Measurements from ENCODE around the gene OFD1. TPM values are rescaled to one million over a fixed set of nuclear protein-coding genes. Genes with fewer than 3 reads are reported as not detected.

OFD1 gene
- total and polyA plus RNA-seq, 2 of the 8 experiments (the other 6 are each of a cell fraction or from before 2014, with no cell fraction given): 8.0 to 23.4 TPM

GRCh38 chrX:13808865-13809264 is 74.3 kb downstream of the OFD1 start:
- no peak for DNase-seq (ENCODE audit: low read depth in 1 of 2, low spot score in 2 of 2)
- H3K4me2 ChIP-seq (ENCODE audit: insufficient read depth in 1 of 2, low read depth in 2 of 2, low read length in 2 of 2): no peak overlapping the region
- H3K27me3 ChIP-seq (replicated peaks in 1 of 4; ENCODE audit: control insufficient read depth in 3 of 4, extremely low read depth in 1 of 4, insufficient read depth in 3 of 4, low read length in 3 of 4): no peaks in the 10 kb centered on the region
- H3K23me2 ChIP-seq (ENCODE audit: low read depth, low read length): no peaks in the 10 kb centered on the region
- no peaks in the 10 kb centered on the region for H3K9me3 ChIP-seq (ENCODE audit: insufficient read depth in 2 of 2, low read depth in 1 of 2, low read length in 1 of 2)
- no peaks in the 10 kb centered on the region; the same call in 1 of the 2 replicates for H3K79me1 ChIP-seq (ENCODE audit: low read depth, low read length)
- no peak overlapping the region for H2AFZ ChIP-seq (ENCODE audit: low read length)
- no peak overlapping the region for H2BK20ac ChIP-seq (ENCODE audit: low read length)
- H2BK5ac ChIP-seq (ENCODE audit: low read depth, low read length): no peak overlapping the region
- H3K36me3 ChIP-seq (ENCODE audit: control insufficient read depth in 2 of 4, insufficient read depth in 4 of 4, low read length in 3 of 4): no peaks in the 10 kb centered on the region
- H3K14ac ChIP-seq (ENCODE audit: insufficient read length): no peak overlapping the region
- H3K79me2 ChIP-seq (ENCODE audit: control insufficient read depth in 1 of 2, insufficient read depth in 2 of 2, low read length in 2 of 2): peaks cover 0 to 5% of the 10 kb centered on the region in 2 experiments; a peak in 2 of 4 replicates
- H2BK15ac ChIP-seq (ENCODE audit: low read length): no peak overlapping the region
- peaks cover 0 to 3% (median 0%) of the 10 kb centered on the region in 4 experiments; a peak in 1 of 7 replicates for H3K4me1 ChIP-seq (replicated peaks in 1 of 4; ENCODE audit: control insufficient read depth in 3 of 4, insufficient read depth in 4 of 4, low read length in 3 of 4)
- H2BK12ac ChIP-seq (ENCODE audit: low read depth, low read length): no peak overlapping the region
- no peak overlapping the region for H3K23ac ChIP-seq (ENCODE audit: insufficient read length)
- no peak overlapping the region for H3K27ac ChIP-seq (ENCODE audit: low read depth, low read length)
- no peak overlapping the region for H3K4ac ChIP-seq (replicated peaks; ENCODE audit: insufficient read length, low read depth, low read length)
- ChIA-PET POLR2A (ENCODE audit: partially characterized antibody) (no interaction called here), CTCF (ENCODE audit: partially characterized antibody) (no interaction called here)
- H4K8ac ChIP-seq (ENCODE audit: extremely low read depth, insufficient read depth, low read length): no peak overlapping the region
- H3K4me3 ChIP-seq (ENCODE audit: extremely low read depth in 1 of 4, insufficient read depth in 2 of 4, low read depth in 3 of 4, low read length in 4 of 4): no peak overlapping the region
- H3K18ac ChIP-seq (ENCODE audit: extremely low read depth, low read length): no peak overlapping the region
- no peak overlapping the region for H4K5ac ChIP-seq (ENCODE audit: insufficient read length, low read depth, low read length)
- FAIRE-seq: peak; percentile 42
- H3K9ac ChIP-seq (replicated peaks in 1 of 4; ENCODE audit: extremely low read depth in 1 of 4, low read depth in 3 of 4, low read length in 3 of 4): no peak overlapping the region
- H4K91ac ChIP-seq (replicated peaks; ENCODE audit: insufficient read length, low read length): no peak overlapping the region
- H4K20me1 ChIP-seq (replicated peaks in 1 of 2; ENCODE audit: control insufficient read depth in 1 of 2, insufficient read depth in 2 of 2, low read length in 2 of 2): no peaks in the 10 kb centered on the region
- H2BK120ac ChIP-seq (replicated peaks; ENCODE audit: low read depth, low read length): no peak overlapping the region
- H2AK5ac ChIP-seq (ENCODE audit: low read depth, low read length): no peak overlapping the region
- H3K56ac ChIP-seq (replicated peaks; ENCODE audit: insufficient read length, low read depth, low read length): no peak overlapping the region
- TF ChIP-seq SIN3A (conservative IDR thresholded peaks at IDR 0.05 in 1 of 2, IDR thresholded peaks at IDR 0.05 in 1 of 2; ENCODE audit: low read depth in 1 of 2, low read length in 2 of 2) (no peak), RFX5 (IDR thresholded peaks at IDR 0.05; ENCODE audit: borderline replicate concordance, low read depth, low read length) (no peak)

Data from H1 (cell line).